Measurements from ENCODE around the gene NR1I3.
A peak's percentile ranks its signal among the peaks of the same experiment; 100 is the strongest.
"Not testable (repeated sequence)": the region's sequence is repeated elsewhere in the genome, so short reads cannot be mapped to it uniquely, and the experiment has no call there.

NR1I3 gene

DNA sequence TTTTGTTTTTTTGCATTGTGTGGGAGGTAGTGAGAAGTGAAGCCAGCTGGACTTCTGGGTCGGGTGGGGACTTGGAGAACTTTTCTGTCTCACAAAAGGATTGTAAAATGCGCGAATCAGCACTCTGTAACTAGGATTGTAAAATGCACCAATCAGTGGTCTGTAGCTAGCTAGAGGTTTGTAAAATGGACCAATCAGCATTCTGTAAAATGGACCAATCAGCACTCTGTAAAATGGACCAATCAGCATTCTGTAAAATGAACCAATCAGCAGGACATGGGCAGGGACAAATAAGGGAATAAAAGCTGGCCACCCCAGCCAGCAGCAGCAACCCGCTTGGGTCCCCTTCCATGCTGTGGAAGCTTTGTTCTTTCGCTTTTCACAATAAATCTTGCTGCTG is 12.1 kb upstream of the NR1I3 start:
- DNase-seq, result not testable (repeated sequence)

GRCh38 chr1:161244888-161245287 is 6.9 kb upstream of the NR1I3 start:
- no peak for DNase-seq

GRCh38 chr1:161242313-161242712 is 4.3 kb upstream of the NR1I3 start:
- DNase-seq, result no peak

- DNase-seq, result no peak
Observed at GRCh38 chr1:161241682-161242081, 3.7 kb upstream of the NR1I3 start.

DNA sequence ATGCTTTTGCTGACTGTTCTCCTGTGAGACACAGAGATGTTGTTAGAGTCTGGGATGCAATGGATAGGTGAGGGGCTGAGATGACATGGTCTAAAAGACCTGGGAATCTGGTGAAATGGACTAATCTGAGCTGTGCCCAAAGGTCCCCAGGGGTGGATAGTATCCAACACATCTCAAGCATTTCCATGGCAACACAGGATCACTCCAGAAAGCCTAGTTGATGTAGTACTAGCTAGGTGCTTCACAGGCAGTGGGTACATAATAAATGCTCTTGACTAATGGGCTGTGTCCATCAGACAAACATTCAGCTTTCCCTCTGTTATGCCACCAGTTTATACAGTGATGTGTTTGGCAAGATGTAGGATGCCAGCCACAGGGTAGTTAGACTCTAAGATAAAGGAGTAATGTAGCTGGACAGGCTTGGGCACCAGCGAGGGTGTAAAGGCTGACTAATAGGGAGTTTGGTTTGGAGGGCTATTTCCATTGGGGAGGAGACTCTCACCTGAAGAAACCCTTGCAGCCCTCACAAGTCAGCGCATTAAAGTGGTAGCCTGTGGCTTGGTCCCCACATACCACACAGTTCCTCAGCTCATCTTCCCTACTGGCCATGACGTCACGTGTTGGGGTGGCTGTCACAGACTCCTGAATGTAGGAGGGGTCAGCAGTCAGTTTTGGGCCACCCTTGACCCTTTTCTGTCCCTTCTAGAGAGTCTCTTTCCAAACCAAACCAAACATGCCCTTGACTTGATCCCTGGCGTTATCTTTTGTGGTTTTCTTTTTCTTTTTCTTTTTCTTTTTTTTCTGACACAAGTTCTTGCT is 1.8 kb downstream of the NR1I3 start:
- DNase-seq, result no peak

DNA sequence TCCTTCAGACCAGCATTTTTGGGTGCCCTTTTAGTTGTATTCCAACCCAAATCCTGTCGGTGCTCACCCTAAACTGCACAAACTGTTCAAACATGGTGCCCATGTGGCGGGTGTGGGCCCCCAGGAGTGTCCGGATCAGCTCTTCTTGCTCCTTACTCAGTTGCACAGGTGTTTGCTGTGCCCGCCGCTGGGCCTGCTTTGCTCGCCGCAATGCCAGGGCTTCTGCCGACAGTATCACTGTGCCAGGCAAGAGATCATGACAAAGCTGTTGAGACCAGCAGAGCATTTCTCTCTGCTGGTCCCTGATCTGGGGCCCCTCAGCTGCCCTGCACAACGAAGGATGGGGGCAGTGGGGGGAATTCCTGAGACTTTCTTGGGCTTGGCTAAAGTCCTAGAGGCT is 4.9 kb downstream of the NR1I3 start:
- DNase-seq, result no peak

- DNase-seq, result no peak
Observed at GRCh38 chr1:161230762-161231161, 7.2 kb downstream of the NR1I3 start.

GRCh38 chr1:161229896-161230295 is 8.1 kb downstream of the NR1I3 start:
- DNase-seq, result no peak

DNA sequence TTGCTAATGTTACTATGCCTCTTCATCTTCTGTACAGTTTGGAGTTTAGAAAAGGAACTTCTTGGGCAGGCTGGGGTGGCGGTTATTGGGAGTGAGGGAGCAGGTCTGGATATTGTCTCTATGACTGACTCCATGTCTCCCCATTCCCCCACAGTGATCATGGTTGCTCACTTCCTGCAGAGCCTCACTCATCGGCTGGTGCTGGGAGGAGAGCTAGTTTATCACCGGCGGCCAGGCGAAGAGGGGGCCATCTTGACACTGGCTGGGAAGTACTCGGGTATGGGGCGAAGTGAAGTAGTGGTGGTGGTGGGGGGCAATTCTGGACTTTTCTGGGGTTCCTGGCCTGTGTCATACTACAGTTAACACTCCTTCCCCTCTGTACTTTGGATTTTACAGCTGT is 10.0 kb downstream of the NR1I3 start:
- no peak for DNase-seq

DNA sequence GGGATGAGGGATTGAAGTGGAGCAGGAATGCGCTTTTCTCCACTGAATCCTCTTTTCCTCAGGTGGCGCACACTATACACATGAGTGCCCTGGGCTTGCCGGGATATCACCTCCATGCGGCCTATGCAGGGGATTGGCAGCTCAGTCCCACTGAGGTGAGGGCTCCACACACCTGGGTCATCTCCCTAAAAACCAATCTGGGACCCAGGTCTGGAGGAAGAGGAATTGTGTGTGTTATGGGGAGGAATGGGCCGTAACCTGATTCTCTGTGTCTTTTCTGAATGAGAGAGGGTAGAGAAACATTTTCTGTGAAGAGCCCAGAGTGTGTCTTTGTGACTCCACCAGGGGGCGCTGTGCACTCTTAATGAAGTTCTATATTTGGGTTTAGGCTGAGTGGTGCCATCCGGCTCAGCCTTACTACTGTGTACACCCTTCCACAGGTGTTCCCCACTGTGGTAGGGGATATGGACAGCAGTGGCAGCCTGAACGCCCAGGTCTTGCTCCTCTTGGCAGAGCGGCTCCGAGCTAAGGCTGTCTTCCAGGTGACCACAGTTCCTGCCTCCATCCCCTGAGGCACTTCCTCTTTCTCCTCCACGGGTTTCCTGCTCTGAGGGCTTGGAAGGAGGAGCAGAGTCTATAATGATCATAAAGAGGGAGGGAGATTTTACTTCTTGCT is 10.7 kb downstream of the NR1I3 start:
- DNase-seq, result peak; percentile 88

- DNase-seq, result no peak
Observed at GRCh38 chr1:161226759-161227158, 11.2 kb downstream of the NR1I3 start.

- DNase-seq, result no peak
Observed at GRCh38 chr1:161226320-161226711, 11.7 kb downstream of the NR1I3 start.

DNA sequence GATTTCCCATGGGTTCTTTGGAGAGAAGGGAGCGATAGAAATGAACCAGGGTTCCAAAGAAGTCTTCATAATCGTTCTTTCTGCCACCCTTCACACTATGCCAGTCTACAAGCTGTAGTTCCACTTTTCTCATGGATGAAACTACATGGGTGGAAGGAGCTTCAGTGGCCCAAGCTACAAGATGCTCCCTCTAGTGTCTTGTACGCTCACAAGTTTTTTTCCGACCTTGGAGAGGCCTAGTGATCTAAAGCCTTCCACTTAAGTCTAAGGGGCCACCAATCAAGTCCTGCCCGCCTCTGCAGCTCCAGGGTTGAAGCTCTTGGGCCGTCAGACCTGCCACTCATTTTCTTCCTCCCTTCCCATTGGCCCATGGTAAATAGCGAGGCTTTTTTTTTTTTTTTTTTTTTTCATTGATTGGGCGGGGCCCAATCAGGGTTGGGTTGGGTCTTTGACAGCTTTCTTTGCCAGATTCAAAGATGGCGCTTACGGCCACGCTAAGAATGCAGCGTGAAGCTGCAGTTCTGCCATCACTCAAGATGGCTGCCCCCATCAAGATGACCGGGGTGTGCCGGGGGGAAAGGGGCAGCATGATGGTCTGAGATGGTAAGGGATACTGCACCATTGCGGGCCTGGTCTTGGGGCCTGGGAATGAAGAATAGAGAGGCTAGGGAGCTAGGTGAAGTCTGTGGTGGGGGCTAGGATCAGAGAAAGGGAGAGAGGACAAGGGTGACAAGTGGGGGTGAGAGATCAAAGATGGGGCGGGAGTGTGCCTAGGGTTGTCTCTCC is 12.3 kb downstream of the NR1I3 start, which contains the start of gene TOMM40L:
TOMM40L (plus strand) TSS at position 527 of the 786 bp plus-strand sequence. CDS start 430 bp downstream, outside the sequence.
- peak; percentile 84 for DNase-seq

DNA sequence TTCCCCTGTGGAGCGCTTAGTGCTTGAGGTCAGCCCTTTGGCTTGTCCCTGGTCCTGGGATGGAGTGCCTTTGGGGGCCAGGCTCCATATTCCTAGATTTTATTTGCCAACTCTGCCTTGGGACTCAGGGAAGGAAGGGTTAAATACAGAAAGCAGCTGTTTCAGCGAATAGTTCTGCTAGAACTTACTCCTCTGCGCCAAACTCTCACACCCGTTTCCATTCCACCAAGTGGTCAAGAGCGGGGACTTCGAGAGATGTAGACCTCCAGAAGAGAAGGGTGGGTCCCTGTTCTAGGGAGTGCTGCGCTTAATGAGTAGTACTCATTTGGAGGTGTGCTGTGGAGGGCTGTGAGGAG is 12.8 kb downstream of the NR1I3 start:
- no peak for DNase-seq

- DNase-seq, result not testable (repeated sequence)
Observed at GRCh38 chr1:161224695-161225087, 13.3 kb downstream of the NR1I3 start.

GRCh38 chr1:161223805-161224694 is 14.0 kb downstream of the NR1I3 start:
- no peak for DNase-seq

GRCh38 chr1:161222175-161223019 is 15.6 kb downstream of the NR1I3 start:
- DNase-seq, result no peak

- DNase-seq, result no peak
Observed at GRCh38 chr1:161220002-161220401, 18.0 kb downstream of the NR1I3 start.

DNA sequence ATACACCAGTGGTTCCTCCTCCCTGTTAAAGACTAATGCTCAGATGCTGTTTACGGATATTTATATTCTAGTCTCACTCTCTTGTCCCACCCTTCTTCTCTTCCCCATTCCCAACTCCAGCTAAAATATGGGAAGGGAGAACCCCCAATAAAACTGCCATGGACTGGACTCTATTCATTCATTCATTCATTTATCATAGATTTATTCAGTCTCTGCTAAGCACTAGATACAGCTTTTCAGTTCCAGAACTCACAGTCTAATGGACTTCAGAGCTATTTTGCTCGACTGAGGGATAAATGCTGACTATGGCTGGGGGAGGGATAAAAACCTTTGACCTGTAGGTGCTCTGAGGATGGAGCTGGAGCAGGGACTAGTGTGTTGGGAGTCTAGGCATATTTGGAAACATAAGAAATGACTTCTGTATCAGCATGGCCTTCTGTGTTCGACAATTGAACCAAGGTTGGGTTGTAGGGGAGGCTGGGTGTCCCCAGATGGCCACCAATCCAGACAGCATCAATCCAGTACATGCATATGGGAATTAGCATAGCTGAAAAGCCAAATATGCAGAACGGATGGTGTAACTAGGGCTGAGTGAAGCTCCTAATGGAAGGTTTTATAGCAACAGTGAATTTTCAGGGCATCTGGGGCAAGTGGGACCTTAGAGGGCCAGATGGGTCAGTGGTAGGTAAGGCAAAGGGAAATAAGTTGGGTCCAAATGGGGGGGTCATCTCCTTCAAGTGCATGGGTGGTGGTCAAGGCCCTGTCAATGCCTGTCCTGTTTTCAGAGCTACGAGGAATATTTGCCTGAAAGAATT is 18.7 kb downstream of the NR1I3 start:
- DNase-seq, result no peak

GRCh38 chr1:161218301-161219077 is 19.5 kb downstream of the NR1I3 start:
- DNase-seq, result no peak

Measured in activated CD4-positive, CD25-positive, alpha-beta regulatory T cell treated with anti-CD3 and anti-CD28 coated beads, Interleukin-2, amount 50 U/mL, for 72 hours (primary cell).